ENCODE results near the gene MYLK3.

Gene MYLK3

GRCh38 chr16:46739934-46740333, 8.2 kb downstream of the MYLK3 start:
- no peak overlapping the region for H3K27ac ChIP-seq (ENCODE audit: low read depth in 2 of 2, low read length in 2 of 2)
- no peaks in the 10 kb centered on the region for H3K36me3 ChIP-seq (ENCODE audit: control insufficient read depth in 2 of 2, insufficient read depth in 2 of 2, low read length in 2 of 2)
- H3K4me3 ChIP-seq (ENCODE audit: low read length in 2 of 2), result no peak overlapping the region
- H3K4me1 ChIP-seq (ENCODE audit: control insufficient read depth in 2 of 2, insufficient read depth in 2 of 2, low read length in 2 of 2), result peaks cover 0 to 3% of the 10 kb centered on the region in 2 donors
- H3K27me3 ChIP-seq (ENCODE audit: control insufficient read depth in 2 of 2, insufficient read depth in 2 of 2, low read length in 2 of 2), result no peaks in the 10 kb centered on the region
- H3K9ac ChIP-seq (ENCODE audit: low read depth in 1 of 2, low read length in 2 of 2), result no peak overlapping the region
- H3K9me3 ChIP-seq (ENCODE audit: control insufficient read depth in 2 of 2, low read length in 2 of 2), result no peaks in the 10 kb centered on the region

DNA sequence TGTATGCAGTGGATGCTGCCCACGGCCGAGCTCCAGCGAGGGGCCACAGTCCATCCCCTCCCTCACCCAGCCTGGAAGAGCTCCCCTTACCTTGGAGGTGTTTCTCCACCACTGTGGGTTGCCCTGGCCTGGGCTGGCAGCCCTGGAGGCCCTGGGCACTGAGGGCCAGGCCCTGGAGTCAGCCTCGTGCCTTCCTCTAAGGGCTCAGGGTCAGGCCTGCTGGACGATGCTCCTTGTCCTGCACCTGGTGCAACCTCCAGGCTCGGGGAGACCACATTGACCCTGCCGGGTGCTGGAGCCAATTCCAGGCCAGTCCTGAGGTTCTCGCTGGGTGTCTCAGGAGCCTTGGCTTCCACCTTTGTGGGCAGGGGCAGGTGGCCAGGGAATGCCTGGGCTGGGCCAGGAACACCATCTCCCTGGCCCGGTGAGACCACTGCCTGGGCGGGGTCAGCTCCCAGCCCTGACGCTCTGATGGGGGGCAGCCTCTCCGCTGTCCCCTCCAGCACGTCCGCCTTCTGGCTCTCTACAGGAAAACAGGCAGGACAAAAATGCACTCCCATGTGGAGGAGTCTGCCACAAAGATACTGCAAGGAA, 10.4 kb downstream of the MYLK3 start:
- no peak overlapping the region for H3K4me3 ChIP-seq (ENCODE audit: low read length in 2 of 2)
- no peaks in the 10 kb centered on the region for H3K4me1 ChIP-seq (ENCODE audit: control insufficient read depth in 2 of 2, insufficient read depth in 2 of 2, low read length in 2 of 2)
- H3K27me3 ChIP-seq (ENCODE audit: control insufficient read depth in 2 of 2, insufficient read depth in 2 of 2, low read length in 2 of 2), result no peaks in the 10 kb centered on the region
- H3K9me3 ChIP-seq (ENCODE audit: control insufficient read depth in 2 of 2, low read length in 2 of 2), result no peaks in the 10 kb centered on the region
- no peaks in the 10 kb centered on the region for H3K36me3 ChIP-seq (ENCODE audit: control insufficient read depth in 2 of 2, insufficient read depth in 2 of 2, low read length in 2 of 2)
- no peak overlapping the region for H3K27ac ChIP-seq (ENCODE audit: low read depth in 2 of 2, low read length in 2 of 2)
- no peak overlapping the region for H3K9ac ChIP-seq (ENCODE audit: low read depth in 1 of 2, low read length in 2 of 2)

DNA sequence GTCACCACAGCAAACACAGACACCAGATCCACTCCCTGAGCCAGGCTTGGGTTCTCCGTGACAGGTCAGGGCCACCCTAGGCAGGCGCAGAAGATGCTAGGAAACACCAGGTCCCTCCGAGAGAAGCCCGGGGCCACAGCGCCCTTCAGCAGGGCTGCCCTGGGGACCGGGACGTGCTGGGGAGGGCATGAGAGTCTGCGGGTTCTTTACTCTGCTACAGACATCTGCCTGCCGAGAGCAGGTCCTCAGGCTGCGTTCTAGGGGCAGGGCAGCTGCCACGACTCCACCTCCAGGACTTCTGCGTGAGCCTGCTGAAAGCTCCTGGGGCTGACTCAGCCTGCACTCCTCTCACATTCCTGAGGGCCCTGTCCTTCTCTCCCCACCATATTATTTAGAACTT, 11.4 kb downstream of the MYLK3 start:
- H3K9ac ChIP-seq (ENCODE audit: low read depth in 1 of 2, low read length in 2 of 2), result no peak overlapping the region
- H3K4me3 ChIP-seq (ENCODE audit: low read length in 2 of 2), result no peak overlapping the region
- H3K27ac ChIP-seq (ENCODE audit: low read depth in 2 of 2, low read length in 2 of 2), result no peak overlapping the region
- no peaks in the 10 kb centered on the region for H3K36me3 ChIP-seq (ENCODE audit: control insufficient read depth in 2 of 2, insufficient read depth in 2 of 2, low read length in 2 of 2)
- H3K27me3 ChIP-seq (ENCODE audit: control insufficient read depth in 2 of 2, insufficient read depth in 2 of 2, low read length in 2 of 2), result no peaks in the 10 kb centered on the region
- H3K4me1 ChIP-seq (ENCODE audit: control insufficient read depth in 2 of 2, insufficient read depth in 2 of 2, low read length in 2 of 2), result no peaks in the 10 kb centered on the region
- H3K9me3 ChIP-seq (ENCODE audit: control insufficient read depth in 2 of 2, low read length in 2 of 2), result no peaks in the 10 kb centered on the region

DNA sequence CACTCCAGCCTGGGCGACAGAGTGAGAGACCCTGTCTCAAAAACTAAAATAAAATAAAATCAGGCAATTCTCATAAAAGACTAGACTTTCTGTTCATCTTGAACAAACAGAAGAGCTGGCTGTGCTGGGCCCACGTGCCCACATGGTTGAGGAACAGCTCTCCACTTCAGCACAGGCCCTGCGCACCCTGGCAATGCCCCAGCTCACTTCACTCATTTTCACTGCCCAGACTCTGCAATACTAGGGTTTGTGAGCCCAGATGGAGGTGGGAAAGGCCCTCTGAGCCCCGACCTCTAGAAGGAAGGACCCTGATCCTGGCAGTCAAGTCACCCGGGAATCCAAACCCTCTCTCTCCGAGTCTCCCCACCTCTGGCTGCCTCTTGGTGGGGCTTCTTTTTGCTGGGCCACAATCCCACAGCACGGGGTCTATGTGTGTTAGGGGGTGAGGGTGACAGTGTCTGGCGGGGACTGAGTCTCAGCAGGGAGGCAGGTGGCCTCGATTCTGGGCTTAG, 14.8 kb downstream of the MYLK3 start:
- no peaks in the 10 kb centered on the region for H3K9me3 ChIP-seq (ENCODE audit: control insufficient read depth in 2 of 2, low read length in 2 of 2)
- no peaks in the 10 kb centered on the region for H3K4me1 ChIP-seq (ENCODE audit: control insufficient read depth in 2 of 2, insufficient read depth in 2 of 2, low read length in 2 of 2)
- H3K9ac ChIP-seq (ENCODE audit: low read depth in 1 of 2, low read length in 2 of 2), result no peak overlapping the region
- H3K36me3 ChIP-seq (ENCODE audit: control insufficient read depth in 2 of 2, insufficient read depth in 2 of 2, low read length in 2 of 2), result no peaks in the 10 kb centered on the region
- no peak overlapping the region for H3K4me3 ChIP-seq (ENCODE audit: low read length in 2 of 2)
- no peaks in the 10 kb centered on the region for H3K27me3 ChIP-seq (ENCODE audit: control insufficient read depth in 2 of 2, insufficient read depth in 2 of 2, low read length in 2 of 2)
- no peak overlapping the region for H3K27ac ChIP-seq (ENCODE audit: low read depth in 2 of 2, low read length in 2 of 2)

DNA sequence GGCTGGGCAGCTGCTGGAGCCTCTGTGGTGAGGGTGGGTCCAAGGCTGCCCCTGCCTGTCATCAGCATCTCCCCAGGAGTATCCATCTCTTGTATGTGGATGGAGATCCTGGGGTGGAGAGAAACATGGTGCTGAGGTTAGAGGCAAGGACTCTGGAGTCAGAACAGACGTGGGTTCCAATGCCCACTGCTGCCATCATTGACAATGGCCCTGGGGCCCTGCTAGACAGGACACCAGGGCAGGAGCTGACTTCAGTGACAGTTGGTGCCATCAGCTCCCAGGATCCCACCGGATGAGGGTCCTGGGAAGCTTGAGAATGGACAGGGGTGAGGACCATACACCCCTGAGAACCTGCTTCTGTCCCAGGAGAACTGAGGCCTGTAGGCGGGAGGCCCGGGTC, 15.6 kb downstream of the MYLK3 start:
- H3K4me1 ChIP-seq (ENCODE audit: control insufficient read depth in 2 of 2, insufficient read depth in 2 of 2, low read length in 2 of 2), result no peaks in the 10 kb centered on the region
- no peak overlapping the region for H3K9ac ChIP-seq (ENCODE audit: low read depth in 1 of 2, low read length in 2 of 2)
- no peaks in the 10 kb centered on the region for H3K27me3 ChIP-seq (ENCODE audit: control insufficient read depth in 2 of 2, insufficient read depth in 2 of 2, low read length in 2 of 2)
- H3K4me3 ChIP-seq (ENCODE audit: low read length in 2 of 2), result no peak overlapping the region
- H3K9me3 ChIP-seq (ENCODE audit: control insufficient read depth in 2 of 2, low read length in 2 of 2), result no peaks in the 10 kb centered on the region
- H3K36me3 ChIP-seq (ENCODE audit: control insufficient read depth in 2 of 2, insufficient read depth in 2 of 2, low read length in 2 of 2), result no peaks in the 10 kb centered on the region
- H3K27ac ChIP-seq (ENCODE audit: low read depth in 2 of 2, low read length in 2 of 2), result no peak overlapping the region

- H3K27ac ChIP-seq (ENCODE audit: low read depth in 2 of 2, low read length in 2 of 2), result no peak overlapping the region
- H3K4me3 ChIP-seq (ENCODE audit: low read length in 2 of 2), result no peak overlapping the region
- H3K4me1 ChIP-seq (ENCODE audit: control insufficient read depth in 2 of 2, insufficient read depth in 2 of 2, low read length in 2 of 2), result no peaks in the 10 kb centered on the region
- H3K9me3 ChIP-seq (ENCODE audit: control insufficient read depth in 2 of 2, low read length in 2 of 2), result no peaks in the 10 kb centered on the region
- no peak overlapping the region for H3K9ac ChIP-seq (ENCODE audit: low read depth in 1 of 2, low read length in 2 of 2)
- H3K36me3 ChIP-seq (ENCODE audit: control insufficient read depth in 2 of 2, insufficient read depth in 2 of 2, low read length in 2 of 2), result no peaks in the 10 kb centered on the region
- H3K27me3 ChIP-seq (ENCODE audit: control insufficient read depth in 2 of 2, insufficient read depth in 2 of 2, low read length in 2 of 2), result no peaks in the 10 kb centered on the region
Observed at GRCh38 chr16:46731691-46732555, 16.2 kb downstream of the MYLK3 start.

DNA sequence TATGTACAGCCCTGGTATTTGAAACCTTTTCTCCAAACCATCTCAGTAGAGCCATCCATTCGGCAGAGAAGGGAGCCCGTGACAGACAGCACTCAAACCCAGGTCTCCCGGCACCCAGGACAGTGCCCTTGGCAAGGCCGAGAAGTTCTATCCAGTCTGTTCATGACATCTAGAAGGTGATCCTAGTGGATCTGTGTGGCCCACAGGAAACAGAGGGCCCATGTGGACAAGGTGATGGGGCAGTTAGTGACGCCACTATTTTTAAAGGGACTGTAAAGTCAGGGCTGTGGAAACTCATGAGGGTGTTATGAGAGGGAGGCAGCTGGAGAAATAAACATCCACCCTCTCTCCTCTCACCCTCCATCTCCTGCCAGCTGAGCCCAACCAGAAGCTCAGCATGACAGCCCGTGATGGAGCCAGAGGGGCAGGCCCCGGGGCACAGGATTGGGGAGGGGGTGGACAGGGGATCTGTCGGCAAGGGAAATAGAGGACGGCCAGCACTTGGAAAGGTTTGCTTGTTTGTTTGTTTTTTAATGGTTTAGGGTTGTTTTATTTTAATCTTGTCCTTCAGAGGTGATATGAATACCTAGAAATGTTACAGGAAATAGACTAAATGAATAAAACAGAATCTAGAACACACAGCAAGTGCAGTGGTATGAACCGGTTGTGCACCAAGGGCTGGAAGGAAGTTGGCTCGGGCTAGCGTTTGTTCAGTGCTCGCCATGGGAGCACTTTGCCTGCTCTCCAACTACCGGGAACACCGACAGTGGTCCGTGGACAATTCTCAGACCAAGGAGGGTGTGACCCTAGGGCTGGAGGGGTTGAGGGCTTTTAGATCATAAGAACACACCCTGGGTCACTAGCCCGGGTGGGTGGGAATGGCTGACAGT, 17.1 kb downstream of the MYLK3 start:
- no peaks in the 10 kb centered on the region for H3K27me3 ChIP-seq (ENCODE audit: control insufficient read depth in 2 of 2, insufficient read depth in 2 of 2, low read length in 2 of 2)
- H3K4me1 ChIP-seq (ENCODE audit: control insufficient read depth in 2 of 2, insufficient read depth in 2 of 2, low read length in 2 of 2), result no peaks in the 10 kb centered on the region
- no peak overlapping the region for H3K9ac ChIP-seq (ENCODE audit: low read depth in 1 of 2, low read length in 2 of 2)
- no peaks in the 10 kb centered on the region for H3K9me3 ChIP-seq (ENCODE audit: control insufficient read depth in 2 of 2, low read length in 2 of 2)
- H3K27ac ChIP-seq (ENCODE audit: low read depth in 2 of 2, low read length in 2 of 2), result no peak overlapping the region
- no peaks in the 10 kb centered on the region for H3K36me3 ChIP-seq (ENCODE audit: control insufficient read depth in 2 of 2, insufficient read depth in 2 of 2, low read length in 2 of 2)
- no peak overlapping the region for H3K4me3 ChIP-seq (ENCODE audit: low read length in 2 of 2)

DNA sequence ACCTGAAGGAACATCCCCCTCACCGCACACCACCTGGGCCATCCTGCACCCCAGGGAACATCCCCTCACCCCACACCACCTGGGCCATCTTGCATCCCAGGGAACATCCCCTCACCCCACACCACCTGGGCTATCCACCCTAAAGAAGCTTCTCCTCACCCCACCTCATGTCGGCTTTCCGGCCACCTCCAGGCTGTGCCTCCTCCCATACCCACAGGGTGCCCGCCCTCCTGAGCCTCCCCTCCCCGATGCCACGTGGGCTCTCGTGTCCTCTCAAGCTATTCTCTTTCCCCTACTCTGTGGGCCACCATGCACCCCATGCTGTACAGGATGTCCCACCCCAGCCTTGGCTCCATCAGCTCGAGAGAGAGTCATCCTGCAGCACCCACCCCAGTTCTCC, 18.0 kb downstream of the MYLK3 start:
- Histone ChIP-seq H3K9me3 (ENCODE audit: control insufficient read depth in 2 of 2, low read length in 2 of 2) (peaks cover 0 to 1% of the 10 kb centered on the region in 2 donors), H3K9ac (ENCODE audit: low read depth in 1 of 2, low read length in 2 of 2) (no peak overlapping the region), H3K36me3 (ENCODE audit: control insufficient read depth in 2 of 2, insufficient read depth in 2 of 2, low read length in 2 of 2) (no peaks in the 10 kb centered on the region), H3K4me3 (ENCODE audit: low read length in 2 of 2) (no peak overlapping the region), H3K27ac (ENCODE audit: low read depth in 2 of 2, low read length in 2 of 2) (no peak overlapping the region), H3K4me1 (ENCODE audit: control insufficient read depth in 2 of 2, insufficient read depth in 2 of 2, low read length in 2 of 2) (no peaks in the 10 kb centered on the region), H3K27me3 (ENCODE audit: control insufficient read depth in 2 of 2, insufficient read depth in 2 of 2, low read length in 2 of 2) (no peaks in the 10 kb centered on the region)

- Histone ChIP-seq H3K27me3 (ENCODE audit: control insufficient read depth in 2 of 2, insufficient read depth in 2 of 2, low read length in 2 of 2) (no peaks in the 10 kb centered on the region), H3K4me3 (ENCODE audit: low read length in 2 of 2) (no peak overlapping the region), H3K36me3 (ENCODE audit: control insufficient read depth in 2 of 2, insufficient read depth in 2 of 2, low read length in 2 of 2) (no peaks in the 10 kb centered on the region), H3K4me1 (ENCODE audit: control insufficient read depth in 2 of 2, insufficient read depth in 2 of 2, low read length in 2 of 2) (no peaks in the 10 kb centered on the region), H3K9me3 (ENCODE audit: control insufficient read depth in 2 of 2, low read length in 2 of 2) (peaks cover 0 to 2% of the 10 kb centered on the region in 2 donors), H3K27ac (ENCODE audit: low read depth in 2 of 2, low read length in 2 of 2) (no peak overlapping the region), H3K9ac (ENCODE audit: low read depth in 1 of 2, low read length in 2 of 2) (no peak overlapping the region)
Observed at GRCh38 chr16:46729326-46729995, 18.7 kb downstream of the MYLK3 start.

Measured in mucosa of rectum (tissue), 2 donors.